ENCODE results near the gene RANBP9.

The RANBP9 gene

GRCh38 chr6:13574571-13575376, 136.9 kb downstream of the RANBP9 start, which contains the start of gene SIRT5 (continued):
- TF ChIP-seq ZNF791 (tag by site-specific recombination; IDR thresholded peaks at IDR 0.05) (no peak), ZNF560 (tag by site-specific recombination; IDR thresholded peaks at IDR 0.05; ENCODE audit: borderline replicate concordance) (no peak), ZBTB10 (tag by site-specific recombination; IDR thresholded peaks at IDR 0.05) (peak; percentile 95), ZNF169 (tag by site-specific recombination; IDR thresholded peaks at IDR 0.05) (no peak), ZBTB21 (tag by site-specific recombination; IDR thresholded peaks at IDR 0.05) (peak; percentile 20; the same call in 1 of the 2 replicates), ZBTB11 (tag by site-specific recombination; conservative IDR thresholded peaks at IDR 0.05; ENCODE audit: low read depth) (peak; percentile 69), YY2 (tag by site-specific recombination; IDR thresholded peaks at IDR 0.05) (no peak), ZFP41 (tag by site-specific recombination; IDR thresholded peaks at IDR 0.05; ENCODE audit: borderline replicate concordance) (0 out of 2 replicates have a peak, but pooled peaks have one; percentile 24), ZNF830 (tag by site-specific recombination; IDR thresholded peaks at IDR 0.05; ENCODE audit: low read depth) (no peak), ZNF433 (tag by site-specific recombination; IDR thresholded peaks at IDR 0.05; ENCODE audit: low read depth) (no peak), ZNF266 (tag by site-specific recombination; IDR thresholded peaks at IDR 0.05; ENCODE audit: low read depth) (no peak), ZNF202 (tag by site-specific recombination; IDR thresholded peaks at IDR 0.05; ENCODE audit: borderline replicate concordance) (no peak), BCL11A (tag by site-specific recombination; IDR thresholded peaks at IDR 0.05; ENCODE audit: low read depth) (no peak), ZBTB49 (tag by site-specific recombination; IDR thresholded peaks at IDR 0.05; ENCODE audit: low read depth) (no peak), ZNF133 (tag by site-specific recombination; IDR thresholded peaks at IDR 0.05) (no peak), ZSCAN30 (tag by site-specific recombination; IDR thresholded peaks at IDR 0.05) (peak; percentile 32; the same call in 1 of the 2 replicates), ZFP37 (tag by site-specific recombination; IDR thresholded peaks at IDR 0.05) (peak; percentile 90), CTCF (tag by site-specific recombination; IDR thresholded peaks at IDR 0.05) (peak; percentile 66), HOXD13 (CRISPR knock-in tag; IDR thresholded peaks at IDR 0.05; ENCODE audit: borderline replicate concordance) (no peak), ZNF391 (tag by site-specific recombination; IDR thresholded peaks at IDR 0.05; ENCODE audit: borderline replicate concordance, low read depth) (0 out of 2 replicates have a peak, but pooled peaks have one; percentile 74), ZNF544 (tag by site-specific recombination; IDR thresholded peaks at IDR 0.05) (no peak), ZBTB6 (tag by site-specific recombination; IDR thresholded peaks at IDR 0.05) (peak; percentile 79), PRDM10 (tag by site-specific recombination; IDR thresholded peaks at IDR 0.05) (peak; percentile 83)
